GM12878 (cell line): ENCODE results near the gene BBX. TPM values are rescaled to one million over a fixed set of nuclear protein-coding genes. Genes with fewer than 3 reads are reported as not detected.
A peak's percentile ranks its signal among the peaks of the same experiment; 100 is the strongest.
"Not testable (repeated sequence)": the region's sequence is repeated elsewhere in the genome, so short reads cannot be mapped to it uniquely, and the experiment has no call there.

Experiments used
- ATAC-seq: fragments of 200-7000 bp; cut with Tn5 transposase; 3 replicates; pipeline ENCODE4 v1.9.1; 2020; ENCODE audit warnings: mild to moderate bottlenecking, moderate library complexity
- BruUV-seq: library from RNA; stranded (reverse); fragments of 400-500 nt; replicated peaks from 2 replicates; lab custom pipeline; 2021; lab: Mats Ljungman, UMichigan
- CTCF ChIA-PET: fragments of 300-600 bp; sonication (Branson Sonifier 250); formaldehyde crosslinking; extraction: SDS; loops from one replicate; lab custom pipeline; 2021; ENCODE audit warnings: inconsistent platforms; lab: Yijun Ruan, JAX
- POLR2A ChIA-PET: fragments of 350-600 bp; formaldehyde crosslinking; extraction: SDS; loops from one replicate; lab custom pipeline; 2021; ENCODE audit warnings: inconsistent platforms; lab: Charles Lee
- RAD21 ChIA-PET: fragments of 300-600 bp; sonication (Branson Sonifier 250); formaldehyde crosslinking; loops from one replicate; lab custom pipeline; 2023; ENCODE audit warnings: antibody characterized with exemption; ENCODE audit not compliant: unreplicated experiment; lab: Charles Lee
- SMC1A ChIA-PET: fragments of 300-600 bp; sonication (Branson Sonifier 250); formaldehyde crosslinking; loops from one replicate; lab custom pipeline; 2023; ENCODE audit not compliant: unreplicated experiment, uncharacterized antibody; lab: Charles Lee
- DNase-seq: peaks from one replicate; pipeline ENCODE4 v3.0.0-alpha.2; 2011; ENCODE audit warnings: low read depth, low spot score
- FAIRE-seq: peaks from 3 replicates; lab custom pipeline; 2011; peaks lifted over from hg19 to GRCh38; lab: Jason Lieb, UNC
- H2AFZ ChIP-seq: 2 replicates; pipeline ENCODE4 v1.6.0; 2011; ENCODE audit warnings: low read depth, low read length, control low read depth; ENCODE audit not compliant: control insufficient read depth
- H3K27ac ChIP-seq: 2 replicates; pipeline ENCODE4 v1.5.1; 2011; ENCODE audit warnings: control low read depth; ENCODE audit not compliant: control insufficient read depth, insufficient read depth
- H3K27me3 ChIP-seq, 2 experiments: replicated peaks in 1 of 2; 2 replicates each; pipeline versions ENCODE4 v1.6.0 to v1.6.1; 2011; ENCODE audit warnings: low read length in 1 of 2; ENCODE audit not compliant: control insufficient read depth in 2 of 2, insufficient read depth in 2 of 2
- H3K36me3 ChIP-seq, 2 experiments: 2 replicates each; pipeline ENCODE4 v1.5.1; 2011; ENCODE audit warnings: low read length in 1 of 2; ENCODE audit not compliant: control insufficient read depth in 2 of 2, insufficient read depth in 2 of 2
- H3K4me1 ChIP-seq: 2 replicates; pipeline ENCODE4 v1.6.1; 2011; ENCODE audit warnings: mild to moderate bottlenecking, low read length, moderate library complexity, mixed read lengths; ENCODE audit not compliant: control insufficient read depth, insufficient read depth
- H3K4me2 ChIP-seq: 2 replicates; pipeline ENCODE4 v1.6.0; 2011; ENCODE audit warnings: control low read depth; ENCODE audit not compliant: control insufficient read depth, insufficient read depth
- H3K4me3 ChIP-seq: fragments of 200-600 bp; sonication (generic); 2 replicates; pipeline ENCODE4 v1.5.1; 2016
- H3K79me2 ChIP-seq: 2 replicates; pipeline ENCODE4 v1.6.0; 2011; ENCODE audit warnings: low read length; ENCODE audit not compliant: control insufficient read depth, insufficient read depth
- H3K9ac ChIP-seq: 2 replicates; pipeline ENCODE4 v1.8.0; 2011; ENCODE audit warnings: low read length, control low read depth, mixed read lengths; ENCODE audit not compliant: control insufficient read depth, insufficient read depth
- H3K9me3 ChIP-seq: replicated peaks from 3 replicates; pipeline ENCODE4 v1.5.1; 2011; ENCODE audit warnings: mild to moderate bottlenecking, low read length; ENCODE audit not compliant: control insufficient read depth, insufficient read depth
- H4K20me1 ChIP-seq: 2 replicates; pipeline ENCODE4 v1.6.0; 2011; ENCODE audit not compliant: control insufficient read depth, insufficient read depth
- CTCF ChIP-seq, 3 experiments: IDR thresholded peaks in 2 of 3; conservative IDR thresholded peaks in 1 of 3; 2 replicates each; pipeline ENCODE4 v1.5.1; 2011; ENCODE audit warnings: low read depth in 3 of 3, low read length in 3 of 3, mild to moderate bottlenecking in 3 of 3, control low read depth in 2 of 3, moderate library complexity in 2 of 3, inconsistent platforms in 1 of 3, mixed read lengths in 1 of 3; ENCODE audit not compliant: control insufficient read depth in 2 of 3, insufficient read depth in 1 of 3; ENCODE audit errors: extremely low read depth in 1 of 3
- RAD21 ChIP-seq: IDR thresholded peaks from 2 replicates; pipeline ENCODE4 v1.6.1; 2011; ENCODE audit warnings: mild to moderate bottlenecking, low read depth, low read length, moderate library complexity; ENCODE audit not compliant: insufficient read depth
- WGBS: methylation state at CpG from one replicate; pipeline ENCODE4 v1.1.6; 2016; ENCODE audit warnings: low lambda C conversion rate; ENCODE audit not compliant: insufficient replicate concordance, insufficient coverage; ENCODE audit errors: missing lambda C conversion rate; 5-methylcytosine and 5-hydroxymethylcytosine counted together
- in situ Hi-C: fragments of 300-500 bp; cut with MboI; formaldehyde crosslinking; loops from 9 replicates; pipeline ENCODE4 v1.14.3; 2018; ENCODE audit warnings: mixed read lengths
- intact Hi-C: fragments of 100-400 bp; cut with micrococcal nuclease; formaldehyde crosslinking; loops from one replicate; pipeline ENCODE4 v1.14.2; 2022; ENCODE audit not compliant: unreplicated experiment
- polyA plus RNA-seq, 11 experiments: library from polyadenylated mRNA; depleted of rRNA in 4 of 11; unstranded in 6 of 11; stranded (reverse) in 5 of 11; fragments of >200 nt; fragmentation: Nextera tagmentation in 4 of 11; fragmentation: Illumina TruSeq in 1 of 11; extraction: Ambion mirVana in 4 of 11; extraction: Trizol in 1 of 11; gene quantifications; 1 replicate in 1 of 11; 2 replicates in 10 of 11; pipeline versions ENCODE4 v1.2.1 to v1.2.3, GENCODE V29; 2011 to 2016; ENCODE audit warnings: inconsistent platforms in 2 of 11, missing spikeins in 2 of 11, low read depth in 1 of 11
- total RNA-seq, 4 experiments: library from RNA; depleted of rRNA in 3 of 4; stranded (reverse); fragments of >200 nt in 3 of 4; fragmentation: Illumina TruSeq in 1 of 4; extraction: Trizol in 1 of 4; gene quantifications; 2 replicates each; pipeline versions ENCODE4 v1.2.1 to v1.2.3, GENCODE V29; 2013 to 2021

Gene BBX
- total and polyA plus RNA-seq, 10 of the 15 experiments (the other 5 are each of a cell fraction or from before 2014, with no cell fraction given) = 13.3 to 38.5 (median 32.0) TPM

- peak; percentile 32 to 50 (median 39); a peak in 4 of 6 replicates for TF ChIP-seq CTCF (IDR thresholded peaks at IDR 0.05 in 2 of 3, conservative IDR thresholded peaks at IDR 0.05 in 1 of 3; ENCODE audit: control insufficient read depth in 2 of 3, extremely low read depth in 1 of 3, insufficient read depth in 1 of 3, low read depth in 3 of 3, low read length in 3 of 3)
- peak; percentile 33; the same call in 1 of the 2 replicates for TF ChIP-seq RAD21
Measured at GRCh38 chr3:107690522-107691138, 167.9 kb downstream of the BBX start (continued).

GRCh38 chr3:107691984-107692383 lies 169.2 kb downstream of the BBX start:
- BruUV-seq, POLR2A ChIA-PET, H3K4me2 ChIP-seq, DNase-seq, H3K27me3 ChIP-seq, FAIRE-seq, in situ Hi-C loops, H4K20me1 ChIP-seq, ATAC-seq, H3K9me3 ChIP-seq, H3K36me3 ChIP-seq, H2AFZ ChIP-seq, intact Hi-C loops, H3K4me1 ChIP-seq, SMC1A ChIA-PET, H3K79me2 ChIP-seq, RAD21 ChIA-PET, H3K9ac ChIP-seq, H3K27ac ChIP-seq, H3K4me3 ChIP-seq: not testable (repeated sequence)
- 93% methylated on average over 5 of the region's 5 CpGs for WGBS
- CTCF ChIA-PET = interaction anchor here (0.8 to 1.9 kb wide), 4 partner anchors 14 to 59 kb away, joined by 3 to 6 read pairs (median 4); no protein-coding TSS in a partner anchor

- FAIRE-seq, H3K9ac ChIP-seq, H3K27ac ChIP-seq, SMC1A ChIA-PET, RAD21 ChIA-PET, H3K4me1 ChIP-seq, in situ Hi-C loops, H3K4me3 ChIP-seq, H4K20me1 ChIP-seq, POLR2A ChIA-PET, H3K9me3 ChIP-seq, H3K4me2 ChIP-seq, DNase-seq, H3K27me3 ChIP-seq, BruUV-seq, H3K36me3 ChIP-seq, intact Hi-C loops, CTCF ChIA-PET, ATAC-seq, H3K79me2 ChIP-seq, H2AFZ ChIP-seq: not testable (repeated sequence)
- 80% methylated on average over 5 of the region's 6 CpGs for WGBS
Measured at GRCh38 chr3:107697348-107697747, 174.6 kb downstream of the BBX start.
